GM12878 (cell line): ENCODE data around the gene NANOGP8.

Source experiments
- ATF3 ChIP-seq: IDR thresholded peaks from 2 replicates; pipeline ENCODE4 v1.6.1; 2011; ENCODE audit warnings: low read depth, mild to moderate bottlenecking, low read length, moderate library complexity, borderline replicate concordance; ENCODE audit errors: extremely low read depth
- ATF7 ChIP-seq: fragments of 450-650 bp; IDR thresholded peaks from 2 replicates; pipeline ENCODE4 v1.6.1; 2016; ENCODE audit warnings: low read depth, mild to moderate bottlenecking
- CEBPZ ChIP-seq: fragments of 150-350 bp; IDR thresholded peaks from 2 replicates; pipeline ENCODE4 v1.6.1; 2016; ENCODE audit warnings: low read depth, low read length
- CHD2 ChIP-seq: IDR thresholded peaks from 2 replicates; pipeline ENCODE4 v1.6.1; 2011; ENCODE audit warnings: low read depth, low read length, improper control_type of control experiment, borderline replicate concordance
- CTCF ChIP-seq, 3 experiments: IDR thresholded peaks in 2 of 3; conservative IDR thresholded peaks in 1 of 3; 2 replicates each; pipeline ENCODE4 v1.5.1; 2011; ENCODE audit warnings: low read depth in 3 of 3, low read length in 3 of 3, mild to moderate bottlenecking in 3 of 3, control low read depth in 2 of 3, moderate library complexity in 2 of 3, inconsistent platforms in 1 of 3, mixed read lengths in 1 of 3; ENCODE audit not compliant: control insufficient read depth in 2 of 3, insufficient read depth in 1 of 3; ENCODE audit errors: extremely low read depth in 1 of 3
- FOS ChIP-seq: IDR thresholded peaks from 3 replicates; pipeline ENCODE4 v1.6.1; 2011; ENCODE audit warnings: borderline replicate concordance; ENCODE audit not compliant: insufficient read length; ENCODE audit errors: extremely low read depth
- HDAC2 ChIP-seq: fragments of 200-600 bp; sonication (generic); IDR thresholded peaks from 2 replicates; pipeline ENCODE4 v1.6.1; 2017
- MYC ChIP-seq: IDR thresholded peaks from 2 replicates; pipeline ENCODE4 v1.6.1; 2011; ENCODE audit warnings: mild to moderate bottlenecking, low read length, moderate library complexity, inconsistent platforms; ENCODE audit not compliant: insufficient read depth, insufficient replicate concordance, insufficient read length, severe bottlenecking
- NFYA ChIP-seq: IDR thresholded peaks from 2 replicates; pipeline ENCODE4 v1.6.1; 2011; ENCODE audit warnings: low read depth, mild to moderate bottlenecking, low read length, improper control_type of control experiment, borderline replicate concordance
- NR2C2 ChIP-seq: IDR thresholded peaks from 2 replicates; pipeline ENCODE4 v1.6.1; 2011; ENCODE audit warnings: borderline replicate concordance, low read depth; ENCODE audit not compliant: control insufficient read depth, insufficient read length
- RAD21 ChIP-seq: IDR thresholded peaks from 2 replicates; pipeline ENCODE4 v1.6.1; 2011; ENCODE audit warnings: mild to moderate bottlenecking, low read depth, low read length, moderate library complexity; ENCODE audit not compliant: insufficient read depth
- USF1 ChIP-seq: IDR thresholded peaks from 2 replicates; pipeline ENCODE4 v1.6.1; 2011; ENCODE audit warnings: borderline replicate concordance, low read depth, mild to moderate bottlenecking, moderate library complexity, mixed read lengths, low read length; ENCODE audit not compliant: insufficient read depth; ENCODE audit errors: extremely low read length
- ZNF622 ChIP-seq: fragments of 450-650 bp; IDR thresholded peaks from 2 replicates; pipeline ENCODE4 v1.6.1; 2017; ENCODE audit warnings: mild to moderate bottlenecking, inconsistent platforms
- TF ChIP-seq, protein P1 (sequence below): IDR thresholded peaks from 2 replicates; pipeline ENCODE4 v1.6.1; 2011; ENCODE audit warnings: borderline replicate concordance, low read depth, mild to moderate bottlenecking, moderate library complexity, low read length; ENCODE audit not compliant: insufficient read depth, poor library complexity, severe bottlenecking

- TF ChIP-seq RAD21 (no peak), ATF3 (no peak), CTCF (IDR thresholded peaks at IDR 0.05 in 2 of 3, conservative IDR thresholded peaks at IDR 0.05 in 1 of 3; ENCODE audit: control insufficient read depth in 2 of 3, extremely low read depth in 1 of 3, insufficient read depth in 1 of 3, low read depth in 3 of 3, low read length in 3 of 3) (no peak), NFYA (no peak), ATF7 (no peak), HDAC2 (no peak), ZNF622 (no peak), USF1 (no peak), FOS (no peak), CHD2 (no peak), MYC (no peak), NR2C2 (no peak), CEBPZ (no peak)
- TF ChIP-seq, protein P1, sequence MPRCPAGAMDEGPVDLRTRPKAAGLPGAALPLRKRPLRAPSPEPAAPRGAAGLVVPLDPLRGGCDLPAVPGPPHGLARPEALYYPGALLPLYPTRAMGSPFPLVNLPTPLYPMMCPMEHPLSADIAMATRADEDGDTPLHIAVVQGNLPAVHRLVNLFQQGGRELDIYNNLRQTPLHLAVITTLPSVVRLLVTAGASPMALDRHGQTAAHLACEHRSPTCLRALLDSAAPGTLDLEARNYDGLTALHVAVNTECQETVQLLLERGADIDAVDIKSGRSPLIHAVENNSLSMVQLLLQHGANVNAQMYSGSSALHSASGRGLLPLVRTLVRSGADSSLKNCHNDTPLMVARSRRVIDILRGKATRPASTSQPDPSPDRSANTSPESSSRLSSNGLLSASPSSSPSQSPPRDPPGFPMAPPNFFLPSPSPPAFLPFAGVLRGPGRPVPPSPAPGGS = no peak
Measured at GRCh38 chr15:35098737-35099136, 13.6 kb upstream of the NANOGP8 start.
